GM18520 (cell line): Measurements from ENCODE around the gene KIF3C.
"Not testable (repeated sequence)": the region's sequence is repeated elsewhere in the genome, so short reads cannot be mapped to it uniquely, and the experiment has no call there.

ENCODE experiments used
- ATAC-seq: cut with Tn5 transposase; IDR thresholded peaks from one replicate; pipeline ENCODE4 v1.9.1; 2021; ENCODE audit not compliant: unreplicated experiment

KIF3C gene

DNA sequence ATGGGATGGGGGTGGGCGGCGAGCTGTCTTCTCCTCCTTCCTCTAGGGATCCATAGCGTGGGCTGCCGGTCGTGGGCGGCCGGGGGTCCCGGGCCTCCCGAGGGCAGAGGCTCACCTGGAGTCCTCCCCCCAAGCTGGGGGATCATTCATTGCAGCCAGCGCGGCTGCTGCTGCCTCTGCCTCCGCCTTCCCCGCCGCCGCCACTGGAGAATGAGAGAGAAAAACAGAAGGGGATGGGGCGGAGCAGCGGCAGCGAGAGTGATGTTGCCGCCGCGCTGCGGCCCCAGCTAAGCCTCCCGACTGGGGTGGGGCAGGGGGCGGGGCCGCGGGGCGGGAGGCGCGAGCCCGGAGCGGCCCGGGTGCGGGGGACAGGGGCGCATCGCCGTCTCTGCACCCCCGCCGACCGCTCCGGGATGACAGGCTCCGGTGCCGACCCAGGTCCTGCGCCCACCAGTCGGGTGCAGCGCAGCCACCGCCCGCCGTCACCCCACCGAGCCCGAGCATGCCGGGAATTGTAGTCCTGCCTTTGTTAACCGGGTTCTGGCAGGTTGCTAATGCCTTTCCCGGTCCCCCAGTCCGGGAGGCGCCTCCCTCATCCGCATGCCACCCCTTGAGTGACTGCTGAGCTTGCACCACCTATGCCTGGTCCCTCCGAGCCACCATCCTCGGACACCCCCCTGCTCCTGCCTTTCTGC, at the start of gene KIF3C:
Gene KIF3C, minus strand, starts transcription at position 225 of the 695 bp plus-strand sequence. CDS start 580 bp downstream, outside the sequence.
- no peak for ATAC-seq

DNA sequence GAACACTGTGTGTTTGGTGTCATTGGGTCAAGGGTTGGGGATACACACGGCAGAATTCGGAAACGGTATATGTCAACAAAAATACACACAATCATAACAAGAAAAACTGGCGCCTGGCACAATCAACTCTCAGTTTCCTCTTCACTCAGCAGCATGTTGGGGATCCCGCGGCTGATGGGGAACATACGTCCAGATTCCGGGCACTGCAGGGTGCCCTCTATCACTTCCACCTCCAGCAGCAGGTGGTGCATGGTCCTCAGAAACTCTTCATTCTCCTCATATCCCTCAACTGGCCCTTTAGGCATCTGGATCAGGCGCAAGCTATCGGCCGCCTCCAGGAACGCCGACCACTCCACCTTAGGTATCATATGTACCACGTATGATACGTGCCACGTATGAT, 45.8 kb upstream of the KIF3C start:
- ATAC-seq: not testable (repeated sequence)

DNA sequence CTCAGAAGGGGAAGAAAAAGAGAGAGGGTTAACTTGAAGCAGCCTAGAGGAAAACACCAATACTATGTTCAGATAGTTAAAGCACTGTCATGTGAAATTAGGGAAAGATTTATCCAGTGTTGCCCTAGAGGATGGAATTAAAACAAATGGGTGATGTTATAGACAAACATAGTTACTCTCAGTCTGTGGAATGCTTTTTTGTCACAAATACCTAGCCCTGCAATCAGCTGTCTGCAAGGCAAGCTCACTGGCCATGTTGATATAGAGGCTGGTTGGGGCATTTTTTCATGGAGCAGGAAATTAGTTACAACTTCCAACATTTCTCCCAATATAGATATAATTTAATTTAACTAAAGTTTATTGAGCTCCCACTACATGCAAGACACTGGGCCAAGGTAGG, 43.2 kb upstream of the KIF3C start:
- ATAC-seq: no peak

DNA sequence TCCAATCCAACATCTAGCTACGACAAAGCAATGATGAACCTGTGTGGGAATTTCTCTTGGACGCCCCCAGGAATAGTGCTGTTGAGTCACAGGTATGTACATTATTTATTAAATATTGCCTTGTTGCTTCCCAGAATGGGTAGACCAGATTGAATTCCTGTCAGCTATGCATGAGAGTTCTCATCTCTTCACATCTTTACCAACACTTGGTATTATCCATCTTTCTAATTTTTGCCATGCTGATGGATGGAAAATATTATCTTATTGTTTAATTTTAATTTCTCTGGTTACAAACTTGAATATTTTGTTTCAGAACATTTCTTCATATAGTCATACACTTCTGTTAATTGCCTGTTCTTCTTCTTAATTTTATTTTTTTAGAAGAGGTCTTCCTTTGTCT, 42.0 kb upstream of the KIF3C start:
- no peak for ATAC-seq

DNA sequence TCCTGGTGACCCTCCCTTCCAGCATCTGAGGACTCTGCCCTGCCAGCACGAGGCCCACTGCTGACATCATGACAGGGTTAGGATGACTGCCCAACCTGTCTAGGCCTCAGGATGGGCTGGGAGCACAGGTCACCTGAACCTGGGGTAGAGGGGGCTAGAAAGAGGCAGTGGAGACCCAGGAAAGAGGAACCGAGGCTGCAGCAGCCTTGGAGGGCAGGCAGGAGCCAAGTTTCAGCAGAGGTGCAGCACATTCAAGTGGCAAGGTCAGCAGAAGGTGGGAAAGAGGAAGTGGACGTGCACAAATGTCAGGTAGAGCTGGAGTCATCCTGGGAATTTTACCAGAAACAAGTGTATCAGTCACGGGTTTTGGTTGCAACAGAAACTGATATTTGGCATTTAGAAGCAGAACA, 37.9 kb upstream of the KIF3C start:
- ATAC-seq: no peak

DNA sequence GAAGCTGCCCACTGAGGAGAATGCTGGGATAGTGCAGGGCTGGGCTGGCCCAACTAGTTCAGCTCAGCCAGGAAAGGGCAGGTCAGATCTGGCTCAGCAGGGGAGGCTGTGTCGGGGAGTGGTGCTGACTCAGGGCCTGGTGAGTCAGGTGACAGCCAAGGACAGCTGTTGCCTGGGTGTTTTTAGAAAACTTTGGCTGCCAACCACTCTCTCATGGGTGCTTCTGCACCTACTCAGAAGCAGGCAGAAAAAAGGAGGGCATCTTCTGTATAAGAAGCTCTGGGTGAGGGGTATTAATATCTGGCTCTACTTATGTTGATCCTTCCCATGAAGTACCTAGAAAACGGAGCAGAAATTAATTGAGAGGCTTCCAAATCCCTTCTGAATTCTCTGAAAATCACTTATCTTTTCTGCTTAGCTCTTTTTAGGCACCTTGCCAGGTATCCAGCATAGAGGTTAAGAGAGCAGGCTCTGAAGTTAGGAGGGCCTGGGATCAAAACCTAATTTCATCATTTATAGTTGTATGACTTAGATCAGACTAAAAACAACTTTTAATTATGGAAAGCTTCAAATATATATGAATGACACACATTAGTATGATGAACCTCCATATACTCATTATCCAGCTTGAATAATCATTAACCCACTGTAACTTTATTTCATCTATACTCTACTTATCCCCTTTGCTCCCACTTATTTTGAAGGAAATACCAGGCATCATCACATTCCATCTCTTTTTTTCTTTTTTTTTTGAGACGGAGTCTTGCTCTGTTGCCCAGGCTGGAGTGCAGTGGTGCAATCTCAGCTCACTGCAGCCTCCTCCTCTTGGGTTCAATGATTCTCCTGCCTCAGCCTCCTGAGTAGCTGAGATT, 36.1 kb upstream of the KIF3C start:
- ATAC-seq: no peak

DNA sequence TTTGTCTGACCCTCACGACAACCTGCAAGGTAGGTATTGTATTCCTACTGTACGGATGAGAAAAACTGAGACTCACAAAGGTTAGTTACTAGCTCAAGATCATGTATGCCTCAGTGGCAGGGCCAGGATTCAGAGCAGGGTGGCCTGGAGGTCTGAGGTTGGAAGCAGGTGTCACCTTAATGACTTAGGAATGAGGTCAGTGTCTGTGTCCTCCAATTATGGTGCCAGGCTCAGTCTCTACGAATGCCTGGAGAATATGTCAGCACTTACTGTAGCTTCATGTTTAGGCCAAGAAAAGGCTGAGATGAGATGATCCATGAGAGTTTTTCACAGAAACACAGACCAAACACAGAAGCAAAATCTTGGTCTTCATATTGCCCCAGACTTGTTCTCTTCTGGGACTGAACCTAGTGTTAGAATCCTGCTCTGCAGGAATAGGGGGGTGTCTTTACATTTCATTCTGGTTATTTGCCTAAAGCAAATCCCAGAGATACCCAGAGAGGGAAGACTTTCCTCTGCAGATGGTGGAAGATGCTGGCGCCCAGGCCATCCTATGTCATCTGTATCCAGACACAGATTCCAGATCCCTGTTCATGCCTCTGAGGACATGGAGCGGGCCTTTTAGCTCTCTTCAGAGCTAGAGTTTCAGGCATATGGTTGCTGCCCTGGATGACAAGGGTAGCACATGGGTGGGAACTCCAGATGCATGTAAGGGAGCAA, 35.3 kb upstream of the KIF3C start:
- ATAC-seq: no peak

DNA sequence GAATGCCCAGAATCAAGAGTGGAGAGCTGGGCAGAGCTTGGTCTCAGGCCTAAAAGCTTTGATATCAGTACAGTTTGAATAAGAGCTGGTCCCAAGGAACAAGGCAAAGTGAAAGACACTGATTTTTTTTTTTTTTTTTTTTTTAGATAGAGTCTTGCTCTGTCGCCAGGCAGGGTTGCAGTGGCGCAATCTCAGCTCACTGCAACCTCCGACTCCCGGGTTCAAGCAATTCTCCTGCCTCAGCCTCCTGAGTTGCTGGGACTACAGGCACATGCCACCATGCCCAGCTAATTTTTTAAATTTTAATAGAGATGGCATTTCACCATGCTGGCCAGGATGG, 34.4 kb upstream of the KIF3C start:
- ATAC-seq: not testable (repeated sequence)

DNA sequence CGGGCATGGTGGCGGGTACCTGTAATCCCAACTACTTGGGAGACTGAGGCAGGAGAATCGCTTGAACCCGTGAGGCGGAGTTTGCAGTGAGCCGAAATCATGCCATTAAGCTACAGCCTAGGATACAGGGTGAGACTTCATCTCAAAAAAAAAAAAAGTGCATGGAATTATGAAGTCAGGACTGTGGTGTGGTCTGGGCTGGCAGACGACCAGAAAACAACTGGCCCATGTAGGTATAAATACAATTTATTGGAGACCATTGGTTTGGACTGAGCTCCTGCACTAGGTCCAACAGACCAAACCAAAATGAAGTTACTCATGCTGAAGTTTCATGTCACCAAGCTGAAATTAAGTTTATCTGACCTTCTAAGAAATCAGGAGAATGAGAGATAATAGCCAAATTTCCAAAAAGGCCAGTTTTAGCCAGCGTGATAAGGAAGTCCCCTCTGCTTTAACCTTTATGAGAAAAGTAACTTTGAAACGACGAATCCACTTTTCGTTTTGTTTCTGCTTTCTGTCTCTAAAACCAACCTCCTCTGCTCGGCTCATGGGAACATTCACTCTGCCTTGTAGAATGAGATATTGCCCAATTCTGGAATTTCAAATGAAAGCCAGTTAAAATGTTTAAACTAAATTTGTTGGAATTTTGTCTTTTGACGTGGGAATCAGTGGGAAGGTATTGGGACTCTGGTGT, 33.9 kb upstream of the KIF3C start:
- ATAC-seq: no peak

DNA sequence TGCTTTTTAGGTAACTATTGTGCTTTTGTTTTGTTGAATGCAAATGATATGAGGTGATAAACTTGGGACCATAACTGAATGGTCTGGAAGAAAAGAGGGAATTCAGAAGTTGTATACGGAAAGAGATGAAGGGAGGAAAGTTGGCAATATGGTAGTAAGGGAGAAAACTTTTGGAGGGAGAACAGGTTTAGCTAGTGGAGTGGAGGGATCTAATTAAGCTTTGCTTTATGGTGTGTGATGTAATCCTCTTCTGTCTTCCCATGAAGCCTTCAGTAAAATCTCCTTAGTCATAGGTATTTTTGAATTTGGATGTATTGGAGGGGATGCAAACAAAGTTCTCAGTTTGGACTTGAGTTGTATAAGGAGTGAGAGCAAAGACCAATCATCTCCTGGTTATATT, 31.4 kb upstream of the KIF3C start:
- ATAC-seq: no peak

DNA sequence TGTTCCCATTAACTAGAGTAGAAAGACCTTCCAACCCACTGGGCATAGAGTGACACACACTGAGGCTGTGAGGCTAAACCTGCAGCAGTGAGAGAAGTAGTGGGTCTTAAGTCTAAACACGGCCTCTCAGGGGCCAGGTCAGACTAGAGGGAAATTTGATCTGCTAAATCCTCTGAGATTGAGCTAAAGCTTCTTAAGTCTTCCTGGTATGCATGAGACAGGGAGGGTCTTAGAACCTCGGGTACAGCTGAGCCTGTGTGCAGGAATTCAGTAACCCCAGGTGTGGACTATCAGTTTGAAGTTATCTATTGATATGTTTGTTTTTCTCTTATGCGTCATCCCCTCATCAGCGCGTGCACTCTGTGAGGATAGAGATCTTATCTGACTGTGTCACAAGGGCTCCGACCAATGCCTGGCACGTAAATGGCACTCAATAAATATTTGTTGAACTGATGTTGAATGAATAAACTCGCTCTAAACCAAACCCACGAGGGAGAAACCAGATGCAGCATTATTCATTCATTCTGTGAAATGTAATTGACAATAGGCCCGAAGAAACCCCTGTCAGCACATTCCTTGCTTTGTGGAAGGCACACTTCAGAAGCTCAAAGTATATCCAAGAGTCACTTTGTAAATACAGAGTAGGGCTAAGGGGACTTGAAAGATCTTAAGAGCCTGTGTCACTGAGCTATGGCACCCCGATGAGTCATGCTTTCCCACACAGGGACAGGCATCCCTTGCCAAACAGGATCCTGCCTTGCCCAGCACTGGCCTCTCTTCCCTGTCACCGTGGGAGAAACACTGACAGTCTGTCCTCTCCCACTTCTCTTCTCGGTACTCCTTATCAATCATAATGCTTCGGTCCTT, 29.9 kb upstream of the KIF3C start:
- no peak for ATAC-seq

DNA sequence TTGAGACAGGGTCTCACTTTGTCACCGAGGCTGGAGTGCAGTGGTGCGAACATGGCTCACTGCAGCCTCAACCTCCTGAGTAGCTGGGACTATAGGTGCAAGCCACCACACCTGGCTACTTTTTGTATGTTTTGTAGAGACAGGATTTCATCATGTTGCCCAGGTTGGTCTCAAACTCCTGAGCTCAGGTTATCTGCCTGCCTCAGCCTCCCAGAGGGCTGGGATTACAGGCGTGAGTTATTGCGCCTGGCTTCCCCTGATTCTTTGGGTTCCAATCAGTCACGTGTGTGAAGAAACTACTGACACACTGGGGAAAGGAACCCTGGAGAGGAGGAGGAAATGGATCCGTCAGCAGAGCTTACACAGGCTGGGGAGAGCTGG, 29.3 kb upstream of the KIF3C start:
- no peak for ATAC-seq

DNA sequence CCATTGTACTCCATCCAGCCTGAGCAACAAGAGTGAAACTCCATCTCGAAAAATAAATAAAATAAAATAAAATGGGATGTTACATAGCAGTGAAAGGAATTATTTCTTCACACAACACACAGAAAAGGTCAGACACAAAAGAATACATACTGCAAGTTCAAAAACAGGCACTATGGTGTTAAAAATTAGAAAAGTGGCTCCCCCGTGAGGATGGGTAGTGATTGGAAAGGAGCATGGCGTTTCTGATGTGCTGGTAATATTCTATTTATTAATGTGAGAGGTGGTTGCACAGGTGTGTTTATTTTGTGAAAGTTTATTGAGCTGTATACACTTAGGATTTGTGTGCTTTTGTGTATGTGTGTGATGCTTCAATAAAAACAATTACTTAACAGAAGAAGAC, 28.6 kb upstream of the KIF3C start:
- ATAC-seq: no peak

DNA sequence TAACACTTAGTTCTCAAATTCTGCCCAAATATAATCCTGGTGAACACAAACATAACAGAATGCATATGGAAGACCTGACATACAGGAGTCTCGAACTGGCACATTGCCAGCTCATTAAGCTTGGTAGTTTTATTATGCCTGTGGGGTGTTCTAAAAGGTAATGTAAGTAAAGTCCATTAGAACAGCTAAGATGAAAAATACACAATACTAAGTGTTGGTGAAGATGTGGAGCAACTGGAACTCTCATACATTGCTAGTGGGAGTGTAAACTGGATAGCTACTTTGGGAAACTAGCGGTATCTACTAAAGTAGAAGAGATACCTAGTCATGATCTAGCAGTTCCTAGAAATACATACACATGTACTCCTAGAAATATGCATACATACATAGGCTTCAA, 27.3 kb upstream of the KIF3C start:
- ATAC-seq: no peak

DNA sequence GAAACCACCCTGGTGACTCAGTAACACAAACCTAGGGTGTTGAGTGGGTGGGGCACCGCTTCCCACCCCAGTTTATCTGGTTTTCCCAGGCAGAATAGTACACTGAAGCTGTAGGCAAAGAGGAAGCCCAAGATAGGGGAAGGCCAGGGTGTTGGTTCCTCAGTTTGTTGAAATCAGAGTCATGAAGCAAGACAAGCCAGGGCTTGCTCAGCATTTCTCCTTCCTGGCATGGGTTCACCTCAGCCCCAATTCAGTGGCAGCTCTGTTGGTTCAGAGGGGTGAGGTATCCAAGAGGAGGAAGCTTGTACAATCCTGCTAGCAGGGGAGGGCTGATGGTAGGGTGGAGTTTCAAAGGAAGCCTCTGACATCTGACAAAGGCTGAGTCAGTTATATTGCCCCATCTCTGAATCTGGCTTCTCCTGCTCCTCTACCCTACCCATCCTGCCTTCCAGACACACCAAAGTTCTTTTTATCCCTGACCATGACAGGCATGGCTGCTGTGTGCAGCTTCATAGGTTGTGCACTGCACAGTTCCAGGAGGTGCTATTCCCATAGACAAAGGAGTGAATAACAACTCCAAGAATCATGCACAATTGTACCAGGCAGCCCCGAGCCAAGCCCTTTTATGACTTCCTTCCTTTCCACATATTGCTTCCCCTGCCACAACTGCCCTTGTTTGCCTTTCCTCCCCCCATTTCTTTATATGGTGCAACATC, 26.7 kb upstream of the KIF3C start:
- ATAC-seq: no peak

DNA sequence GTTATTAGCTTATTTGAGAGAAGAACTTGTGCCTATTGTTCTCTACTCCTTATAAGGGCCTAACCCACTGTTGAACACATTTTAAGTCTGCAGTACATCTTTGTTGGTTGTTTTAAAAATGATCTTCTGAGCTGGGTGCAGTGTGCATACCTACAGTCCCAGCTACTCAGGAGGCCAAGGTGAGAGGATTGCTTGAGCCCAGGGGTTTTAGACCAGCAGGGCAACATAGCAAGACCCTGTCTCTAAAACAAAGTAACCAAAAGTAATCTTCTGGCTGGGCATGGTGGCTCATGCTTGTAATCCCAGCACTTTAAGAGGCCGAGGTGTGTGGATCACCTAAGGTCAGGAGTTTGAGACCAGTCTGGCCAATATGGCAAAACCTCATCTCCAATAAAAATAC, 25.8 kb upstream of the KIF3C start:
- ATAC-seq: no peak

DNA sequence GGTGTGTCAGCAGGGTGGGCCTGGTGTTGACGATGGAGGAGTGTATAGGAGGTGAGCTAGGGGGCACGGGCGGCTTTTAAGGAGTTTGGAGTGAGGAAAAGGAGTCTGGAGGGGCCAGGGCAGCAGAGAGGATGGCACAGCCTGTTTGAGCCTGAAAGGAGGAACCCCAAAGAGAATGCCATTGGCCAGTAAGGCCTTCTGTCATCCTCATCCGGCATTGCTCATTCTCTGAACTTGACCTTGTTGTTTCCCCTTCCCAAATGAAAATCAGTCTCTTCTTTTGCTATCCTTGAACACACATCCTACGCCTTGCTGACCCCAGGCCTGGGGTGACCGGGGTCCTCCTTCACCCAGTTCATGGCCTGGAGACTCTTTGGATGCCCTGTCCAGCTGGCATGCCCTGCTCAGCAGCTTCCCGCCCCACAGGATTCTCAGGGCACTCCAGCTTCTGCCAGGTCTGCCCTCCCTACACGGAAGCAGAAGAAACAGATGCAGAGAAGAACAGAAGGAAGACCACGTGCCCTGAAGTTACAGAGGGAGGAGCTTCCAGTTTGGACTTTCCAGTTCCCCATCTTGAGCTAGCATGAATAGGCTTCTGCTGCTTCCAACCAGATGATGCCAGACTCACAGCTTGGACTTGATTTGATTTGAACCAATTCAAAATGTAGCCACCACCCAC, 20.5 kb upstream of the KIF3C start:
- no peak for ATAC-seq

DNA sequence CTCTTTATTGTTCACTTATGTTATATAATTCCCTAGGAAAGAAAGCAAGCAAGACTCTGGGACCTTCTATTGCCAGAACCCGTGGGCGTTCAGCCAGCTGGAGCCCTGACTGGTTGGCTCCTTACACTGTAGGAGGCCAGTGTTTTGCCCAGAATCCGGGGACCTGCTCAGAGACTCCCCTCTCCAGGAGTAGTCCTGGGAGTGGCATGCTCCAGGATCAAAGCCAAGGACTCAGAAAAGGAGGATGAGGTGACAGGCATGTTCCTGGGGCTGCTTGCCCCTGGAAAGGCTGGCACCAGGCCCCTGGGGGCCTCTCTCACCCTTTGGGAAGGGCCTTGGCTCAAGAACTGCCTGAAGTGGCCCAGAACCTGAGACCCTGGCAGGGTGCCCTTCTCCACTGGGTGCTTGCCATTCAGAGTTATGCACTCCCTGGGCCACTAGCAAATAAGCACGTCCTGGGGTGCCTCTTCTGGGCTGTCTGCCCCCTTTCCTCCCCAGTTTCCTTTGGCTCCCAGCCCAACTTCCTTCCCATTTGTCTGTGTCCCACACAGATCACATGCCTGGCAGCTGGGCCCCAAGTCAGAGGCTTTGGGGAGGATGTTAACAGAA, 19.6 kb upstream of the KIF3C start:
- no peak for ATAC-seq

DNA sequence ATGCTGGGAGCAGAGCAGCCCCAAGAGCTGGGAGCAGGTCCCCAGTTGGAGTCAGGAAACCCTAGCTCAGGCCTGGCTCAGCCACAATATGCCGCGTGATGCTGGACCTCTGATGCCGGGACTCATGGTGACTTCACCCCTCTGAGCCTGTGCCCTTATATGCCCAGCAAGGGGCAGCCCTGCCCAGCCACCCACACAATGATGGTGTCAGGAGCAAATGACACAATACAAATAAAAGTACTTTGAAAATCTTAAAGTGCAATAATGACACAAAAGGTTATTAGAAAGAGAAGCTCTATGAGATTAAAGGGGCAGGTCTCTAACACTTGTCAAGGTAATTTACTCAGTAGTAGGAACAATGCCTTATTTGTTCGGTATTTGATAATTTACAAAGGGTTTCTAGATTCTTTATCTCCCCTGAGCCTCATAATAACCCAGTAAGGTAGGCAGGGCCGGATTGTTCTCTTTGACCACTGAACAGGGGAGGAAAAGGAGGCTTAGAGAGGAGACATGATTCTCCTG, 18.3 kb upstream of the KIF3C start:
- ATAC-seq: no peak
